ENCODE results near the gene LIG3. TPM values are rescaled to one million over a fixed set of nuclear protein-coding genes. Genes with fewer than 3 reads are reported as not detected.

LIG3 gene
- total RNA-seq, 1 experiment from 2014 or later: 25.5 TPM

- POLR2A ChIA-PET (ENCODE audit: unreplicated experiment): no interaction called here
- H3K27ac ChIP-seq: no peak overlapping the region
- BruUV-seq (replicated peaks): no TSS peak
- H3K27me3 ChIP-seq (ENCODE audit: insufficient read depth, low read depth): no peaks in the 10 kb centered on the region
- no peak overlapping the region for H3K4me3 ChIP-seq
- H3K9me3 ChIP-seq (ENCODE audit: insufficient read depth, low read depth): no peaks in the 10 kb centered on the region
- H3K79me2 ChIP-seq (ENCODE audit: low read depth): no peaks in the 10 kb centered on the region
- CTCF ChIA-PET: no interaction called here
- TF ChIP-seq EZH2 (IDR thresholded peaks at IDR 0.05; ENCODE audit: low read depth): no peak
- no peak for TF ChIP-seq CTCF (conservative IDR thresholded peaks at IDR 0.05)
- peaks cover 22% of the 10 kb centered on the region for H3K4me1 ChIP-seq (replicated peaks; ENCODE audit: insufficient read depth)
- no peak overlapping the region for H3K4me2 ChIP-seq
- no peaks in the 10 kb centered on the region for H4K20me1 ChIP-seq (ENCODE audit: insufficient read depth)
- H2AFZ ChIP-seq: no peak overlapping the region
- intact Hi-C loops (cut with micrococcal nuclease; ENCODE audit: unreplicated experiment): no loop called here
- no peaks in the 10 kb centered on the region for H3K36me3 ChIP-seq (ENCODE audit: low read depth)
- H3K9me2 ChIP-seq (ENCODE audit: insufficient read depth): no peaks in the 10 kb centered on the region
- DNase-seq: no peak
- H3F3A ChIP-seq (ENCODE audit: insufficient read depth, low read depth): peaks cover 11% of the 10 kb centered on the region; the same call in 1 of the 2 replicates
Measured at GRCh38 chr17:35056013-35056412, 75.7 kb downstream of the LIG3 start.

GRCh38 chr17:35057332-35057915 lies 77.1 kb downstream of the LIG3 start:
- Histone ChIP-seq H3K27ac (peak overlapping the region; percentile 59), H3K9me2 (ENCODE audit: insufficient read depth) (no peaks in the 10 kb centered on the region), H2AFZ (no peak overlapping the region), H3K4me1 (replicated peaks; ENCODE audit: insufficient read depth) (peaks cover 27% of the 10 kb centered on the region), H4K20me1 (ENCODE audit: insufficient read depth) (no peaks in the 10 kb centered on the region), H3K4me2 (peak overlapping the region; percentile 64), H3K9me3 (ENCODE audit: insufficient read depth, low read depth) (no peaks in the 10 kb centered on the region), H3K79me2 (ENCODE audit: low read depth) (peaks cover 7% of the 10 kb centered on the region), H3K36me3 (ENCODE audit: low read depth) (no peaks in the 10 kb centered on the region), H3K4me3 (no peak overlapping the region), H3F3A (ENCODE audit: insufficient read depth, low read depth) (peaks cover 14% of the 10 kb centered on the region), H3K27me3 (ENCODE audit: insufficient read depth, low read depth) (no peaks in the 10 kb centered on the region)
- peak in 1 of 2 experiments; percentile 63 for DNase-seq
- intact Hi-C loops (cut with micrococcal nuclease; ENCODE audit: unreplicated experiment): no loop called here
- no TSS peak for BruUV-seq (replicated peaks)
- CTCF ChIA-PET: no interaction called here
- POLR2A ChIA-PET (ENCODE audit: unreplicated experiment): no interaction called here
- no peak for TF ChIP-seq EZH2 (IDR thresholded peaks at IDR 0.05; ENCODE audit: low read depth)
- TF ChIP-seq CTCF (conservative IDR thresholded peaks at IDR 0.05): no peak

Other genes starting within 250 kb of the LIG3 start
- gene CCT6B, start 19.1 kb upstream of the LIG3 start, total RNA-seq (2021): 3.7 and 8.5 TPM in 2 replicates
- gene ZNF830, start 19.0 kb upstream of the LIG3 start, total RNA-seq (2021): 13.6 and 13.9 TPM in 2 replicates
- gene RFFL, start 83.2 kb downstream of the LIG3 start, total RNA-seq (2021): 36.7 and 38.1 TPM in 2 replicates
- 7.8 and 9.7 TPM in 2 replicates for gene RAD51D, start 139.3 kb downstream of the LIG3 start, total RNA-seq (2021)
- gene FNDC8, start 141.1 kb downstream of the LIG3 start, total RNA-seq (2021): not detected in 2 replicates
- gene NLE1, start 161.8 kb downstream of the LIG3 start, total RNA-seq (2021): 16.4 and 20.8 TPM in 2 replicates
- not detected in 2 replicates for gene UNC45B, start 167.3 kb downstream of the LIG3 start, total RNA-seq (2021)
- gene SLC35G3, start 213.9 kb downstream of the LIG3 start, total RNA-seq (2021): not detected in 2 replicates